Dermis microvascular lymphatic vessel endothelial cell (primary cell): ENCODE data around the gene WBP2. TPM values are rescaled to one million over a fixed set of nuclear protein-coding genes. Genes with fewer than 3 reads are reported as not detected.

Experiments used
- DNase-seq, 2 donors: peaks; one replicate each; pipeline versions ENCODE4 v3.0.0 to v3.0.0-alpha.2; 2010; ENCODE audit warnings: low read depth in 2 of 2
- total RNA-seq: library from RNA; depleted of rRNA; stranded (reverse); fragments of >200 nt; gene quantifications from 2 replicates; pipeline ENCODE4 v1.2.1, GENCODE V29; 2014

The WBP2 gene
- total RNA-seq, 1 donor from 2014 or later, result 22.3 TPM

GRCh38 chr17:75845058-75845711 lies 9.9 kb downstream of the WBP2 start:
- peak in 1 of 2 donors; percentile 83 for DNase-seq

- DNase-seq, result peak in 1 of 2 donors; percentile 41
Measured at GRCh38 chr17:75844530-75845057, 10.5 kb downstream of the WBP2 start.

- peak in 1 of 2 donors; percentile 24 for DNase-seq
Measured at GRCh38 chr17:75843577-75844529, 11.3 kb downstream of the WBP2 start, which contains the start of gene UNC13D. TSS of gene UNC13D (minus strand) at chr17:75844404. CDS start at chr17:75844337, 67 bp downstream.

GRCh38 chr17:75842963-75843576 lies 12.1 kb downstream of the WBP2 start:
- no peak for DNase-seq

GRCh38 chr17:75842411-75842810 lies 12.7 kb downstream of the WBP2 start:
- no peak for DNase-seq

- DNase-seq, result no peak
Measured at GRCh38 chr17:75840799-75841164, 14.4 kb downstream of the WBP2 start.

- no peak for DNase-seq
Measured at GRCh38 chr17:75839942-75840798, 15.0 kb downstream of the WBP2 start.

- no peak for DNase-seq
Measured at GRCh38 chr17:75838410-75838809, 16.7 kb downstream of the WBP2 start.

- DNase-seq, result no peak
Measured at GRCh38 chr17:75837899-75838298, 17.2 kb downstream of the WBP2 start.

- DNase-seq, result no peak
Measured at GRCh38 chr17:75836605-75837004, 18.5 kb downstream of the WBP2 start.

- no peak for DNase-seq
Measured at GRCh38 chr17:75835654-75835987, 19.5 kb downstream of the WBP2 start.

- no peak for DNase-seq
Measured at GRCh38 chr17:75834928-75835653, 20.0 kb downstream of the WBP2 start.

GRCh38 chr17:75834279-75834920 lies 20.7 kb downstream of the WBP2 start:
- no peak for DNase-seq

GRCh38 chr17:75832652-75833400 lies 22.3 kb downstream of the WBP2 start:
- DNase-seq, result no peak

GRCh38 chr17:75832164-75832651 lies 22.9 kb downstream of the WBP2 start:
- peak in 1 of 2 donors; percentile 57 for DNase-seq

GRCh38 chr17:75831032-75831571 lies 24.0 kb downstream of the WBP2 start:
- no peak for DNase-seq

- DNase-seq, result peak in 1 of 2 donors; percentile 25
Measured at GRCh38 chr17:75830164-75831031, 24.7 kb downstream of the WBP2 start.

- no peak for DNase-seq
Measured at GRCh38 chr17:75829747-75830146, 25.4 kb downstream of the WBP2 start.
